Liver (tissue), 9 donors: Measurements from ENCODE around the gene VEGFB. TPM values are rescaled to one million over a fixed set of nuclear protein-coding genes. Genes with fewer than 3 reads are reported as not detected.

Experiments
- DNase-seq: peaks from one replicate; pipeline ENCODE4 v3.0.0-alpha.2; 2017; ENCODE audit warnings: low spot score
- H3K27ac ChIP-seq, 2 donors: one replicate each; pipeline ENCODE4 v1.7.0; 2013; ENCODE audit warnings: inconsistent platforms in 2 of 2, low read length in 2 of 2, control low read depth in 1 of 2, low read depth in 1 of 2, mild to moderate bottlenecking in 1 of 2
- H3K27me3 ChIP-seq, 4 donors: one replicate each; pipeline versions ENCODE4 v1.6.1 to v1.7.0; 2013; ENCODE audit warnings: low read length in 3 of 4, inconsistent platforms in 1 of 4, mild to moderate bottlenecking in 1 of 4, moderate library complexity in 1 of 4; ENCODE audit not compliant: control insufficient read depth in 4 of 4, insufficient read depth in 4 of 4
- H3K36me3 ChIP-seq, 4 donors: one replicate each; pipeline versions ENCODE4 v1.6.1 to v1.7.0; 2013; ENCODE audit warnings: low read length in 3 of 4, mild to moderate bottlenecking in 3 of 4, low read depth in 1 of 4, moderate library complexity in 1 of 4; ENCODE audit not compliant: control insufficient read depth in 4 of 4, insufficient read depth in 3 of 4
- H3K4me1 ChIP-seq, 4 donors: one replicate each; pipeline versions ENCODE4 v1.6.1 to v1.7.0; 2013; ENCODE audit warnings: low read length in 3 of 4, mild to moderate bottlenecking in 3 of 4, moderate library complexity in 1 of 4; ENCODE audit not compliant: control insufficient read depth in 4 of 4, insufficient read depth in 4 of 4
- H3K4me3 ChIP-seq, 3 donors: one replicate each; pipeline versions ENCODE4 v1.6.1 to v1.7.0; 2013; ENCODE audit warnings: low read length in 3 of 3, control low read depth in 1 of 3, low read depth in 1 of 3, mild to moderate bottlenecking in 1 of 3
- H3K9ac ChIP-seq, 2 donors: one replicate each; pipeline ENCODE4 v1.7.0; 2013; ENCODE audit warnings: low read length in 2 of 2, mild to moderate bottlenecking in 2 of 2, moderate library complexity in 2 of 2, control low read depth in 1 of 2, low read depth in 1 of 2
- H3K9me3 ChIP-seq, 4 donors: one replicate each; pipeline versions ENCODE4 v1.6.1 to v1.7.0; 2013; ENCODE audit warnings: low read length in 3 of 4; ENCODE audit not compliant: control insufficient read depth in 4 of 4
- ATF3 ChIP-seq: IDR thresholded peaks from 2 replicates; pipeline ENCODE4 v1.6.1; 2016; ENCODE audit warnings: antibody characterized with exemption
- CTCF ChIP-seq: fragments of 150-350 bp; IDR thresholded peaks from 2 replicates; pipeline ENCODE4 v1.5.1; 2017; ENCODE audit warnings: improper control_type of control experiment, low read depth, low read length; ENCODE audit not compliant: missing input control
- EGR1 ChIP-seq, 2 donors: IDR thresholded peaks; 2 replicates each; pipeline ENCODE4 v1.6.1; 2016 to 2018; ENCODE audit warnings: antibody characterized with exemption in 2 of 2, low read depth in 2 of 2
- FOXA1 ChIP-seq: IDR thresholded peaks from 2 replicates; pipeline ENCODE4 v1.6.1; 2016; ENCODE audit warnings: antibody characterized with exemption
- HNF4A ChIP-seq, 2 donors: conservative IDR thresholded peaks; 2 replicates each; pipeline ENCODE4 v1.6.1; 2016; ENCODE audit warnings: antibody characterized with exemption in 2 of 2, mild to moderate bottlenecking in 2 of 2
- MAX ChIP-seq: IDR thresholded peaks from 2 replicates; pipeline ENCODE4 v1.6.1; 2016; ENCODE audit warnings: antibody characterized with exemption
- NR2F2 ChIP-seq: IDR thresholded peaks from 2 replicates; pipeline ENCODE4 v1.6.1; 2016; ENCODE audit warnings: antibody characterized with exemption
- RXRA ChIP-seq, 2 donors: IDR thresholded peaks; 2 replicates each; pipeline ENCODE4 v1.6.1; 2017 to 2018; ENCODE audit warnings: antibody characterized with exemption in 2 of 2, mild to moderate bottlenecking in 1 of 2
- WGBS: extraction: QIAGEN DNeasy Blood & Tissue Kit; methylation state at CpG from one replicate; pipeline ENCODE4 v1.1.7; 2013; 5-methylcytosine and 5-hydroxymethylcytosine counted together
- polyA plus RNA-seq, 2 donors: library from polyadenylated mRNA; stranded (reverse) in 1 of 2; unstranded in 1 of 2; fragments of 200-250 nt in 1 of 2; fragments of >200 nt in 1 of 2; fragmentation: Nextera tagmentation in 1 of 2; extraction: Ambion mirVana in 1 of 2; gene quantifications; one replicate each; pipeline versions ENCODE4 v1.2.1 to v1.2.3, GENCODE V29; 2013 to 2015
- total RNA-seq, 2 donors: library from RNA; depleted of rRNA; stranded (reverse); fragments of >200 nt; gene quantifications; one replicate each; pipeline ENCODE4 v1.2.3, GENCODE V29; 2014
- donor health status: healthy.
- donor health status: healthy.
- donor health status: healthy.
- donor health status: healthy.
- donor health status: healthy.

Gene VEGFB
- total and polyA plus RNA-seq, 4 donors, result 3.6 to 17.3 (median 10.7) TPM

GRCh38 chr11:64256300-64256699 lies 21.9 kb downstream of the VEGFB start:
- Histone ChIP-seq H3K27ac (no peak overlapping the region), H3K36me3 (peaks cover 0 to 12% (median 3%) of the 10 kb centered on the region in 4 donors), H3K9ac (no peak overlapping the region), H3K9me3 (no peaks in the 10 kb centered on the region), H3K27me3 (no peaks in the 10 kb centered on the region), H3K4me3 (no peak overlapping the region), H3K4me1 (peaks cover 0 to 9% (median 8%) of the 10 kb centered on the region in 4 donors)
- WGBS, result 91% methylated on average over 15 of the region's 15 CpGs
- TF ChIP-seq CTCF, result no peak
- TF ChIP-seq ATF3, result no peak
- DNase-seq, result no peak

- no peak for DNase-seq
- no peak overlapping the region for H3K9ac ChIP-seq
- TF ChIP-seq FOXA1 (no peak), RXRA (IDR thresholded peaks at IDR 0.05) (no peak), CTCF (no peak), EGR1 (IDR thresholded peaks at IDR 0.05; ENCODE audit: low read depth in 2 of 2) (no peak), MAX (no peak)
- no peaks in the 10 kb centered on the region for H3K9me3 ChIP-seq
- WGBS, result 92% methylated on average over 24 of the region's 24 CpGs
- peaks cover 0 to 13% (median 4%) of the 10 kb centered on the region in 4 donors for H3K36me3 ChIP-seq
- no peaks in the 10 kb centered on the region for H3K27me3 ChIP-seq
- no peak overlapping the region for H3K27ac ChIP-seq
- H3K4me3 ChIP-seq, result no peak overlapping the region
- H3K4me1 ChIP-seq, result no peaks in the 10 kb centered on the region
Measured at GRCh38 chr11:64258356-64258755, 24.0 kb downstream of the VEGFB start.

GRCh38 chr11:64258946-64259532 lies 24.7 kb downstream of the VEGFB start:
- WGBS, result 93% methylated on average over 32 of the region's 32 CpGs
- Histone ChIP-seq H3K27me3 (no peaks in the 10 kb centered on the region), H3K36me3 (peaks cover 0 to 14% (median 4%) of the 10 kb centered on the region in 4 donors), H3K9ac (no peak overlapping the region), H3K9me3 (no peaks in the 10 kb centered on the region), H3K4me3 (no peak overlapping the region), H3K27ac (no peak overlapping the region), H3K4me1 (no peaks in the 10 kb centered on the region)
- TF ChIP-seq EGR1 (IDR thresholded peaks at IDR 0.05; ENCODE audit: low read depth in 2 of 2), result no peak
- DNase-seq, result no peak

- Histone ChIP-seq H3K9ac (no peak overlapping the region), H3K4me1 (no peaks in the 10 kb centered on the region), H3K9me3 (no peaks in the 10 kb centered on the region), H3K4me3 (no peak overlapping the region), H3K36me3 (peaks cover 0 to 14% (median 4%) of the 10 kb centered on the region in 4 donors), H3K27ac (no peak overlapping the region), H3K27me3 (no peaks in the 10 kb centered on the region)
- TF ChIP-seq NR2F2 (peak; percentile 86), HNF4A (conservative IDR thresholded peaks at IDR 0.05) (no peak)
- 77% methylated on average over 4 of the region's 4 CpGs for WGBS
- DNase-seq, result no peak
Measured at GRCh38 chr11:64259533-64260067, 25.2 kb downstream of the VEGFB start.
